CD4-positive, alpha-beta T cell (primary cell): ENCODE data around the gene PDE4B. TPM values are rescaled to one million over a fixed set of nuclear protein-coding genes. Genes with fewer than 3 reads are reported as not detected.

Experiments used
- ATAC-seq: fragments of 200-7000 bp; cut with Tn5 transposase; one replicate; pipeline ENCODE4 v1.10.0; 2022; ENCODE audit warnings: mild to moderate bottlenecking; ENCODE audit not compliant: poor library complexity
- CTCF ChIA-PET: fragments of 350-600 bp; sonication (Branson Sonifier 250); formaldehyde crosslinking; loops from one replicate; lab custom pipeline; 2021; ENCODE audit warnings: antibody characterized with exemption, inconsistent platforms; lab: Charles Lee
- POLR2A ChIA-PET: fragments of 350-600 bp; sonication (Branson Sonifier 250); formaldehyde crosslinking; loops from one replicate; lab custom pipeline; 2021; ENCODE audit warnings: antibody characterized with exemption, inconsistent platforms; lab: Charles Lee
- DNase-seq, 14 experiments: peaks; one replicate each; pipeline ENCODE4 v3.0.0-alpha.2; 2013 to 2020; ENCODE audit warnings: mixed read lengths in 2 of 14
- H3K27ac ChIP-seq, 2 donors: one replicate each; pipeline versions ENCODE4 v1.5.1 to v1.7.0; 2013; ENCODE audit warnings: low read length in 2 of 2, low read depth in 1 of 2, mild to moderate bottlenecking in 1 of 2
- H3K27me3 ChIP-seq, 2 experiments: 1 replicate in 1 of 2; 2 replicates in 1 of 2; pipeline versions ENCODE4 v1.6.1 to v1.7.0; 2013; ENCODE audit warnings: low read length in 2 of 2, control low read depth in 1 of 2, mild to moderate bottlenecking in 1 of 2, moderate library complexity in 1 of 2; ENCODE audit not compliant: insufficient read depth in 2 of 2, control insufficient read depth in 1 of 2
- H3K36me3 ChIP-seq: one replicate; pipeline ENCODE4 v1.6.1; 2013; ENCODE audit warnings: low read length, control low read depth; ENCODE audit not compliant: insufficient read depth
- H3K4me1 ChIP-seq: one replicate; pipeline ENCODE4 v1.6.1; 2013; ENCODE audit warnings: low read length, control low read depth; ENCODE audit not compliant: insufficient read depth
- H3K4me3 ChIP-seq: one replicate; pipeline ENCODE4 v1.5.1; 2013; ENCODE audit warnings: mild to moderate bottlenecking, low read length, moderate library complexity
- H3K9me3 ChIP-seq, 2 experiments: 1 replicate in 1 of 2; 2 replicates in 1 of 2; pipeline versions ENCODE4 v1.6.1 to v1.7.0; 2013; ENCODE audit warnings: low read length in 2 of 2, mild to moderate bottlenecking in 2 of 2, control low read depth in 1 of 2, moderate library complexity in 1 of 2; ENCODE audit not compliant: control insufficient read depth in 1 of 2, insufficient read depth in 1 of 2
- H3K27ac Mint-ChIP-seq: one replicate; pipeline ENCODE4 v1.8.0; 2020; ENCODE audit warnings: mixed read lengths
- H3K27me3 Mint-ChIP-seq: one replicate; pipeline ENCODE4 v1.8.0; 2021; ENCODE audit warnings: mixed read lengths
- H3K36me3 Mint-ChIP-seq: one replicate; pipeline ENCODE4 v1.8.0; 2021; ENCODE audit warnings: low read depth, mixed read lengths
- H3K4me1 Mint-ChIP-seq: one replicate; pipeline ENCODE4 v1.8.0; 2021; ENCODE audit warnings: low read depth, mixed read lengths
- H3K4me3 Mint-ChIP-seq: one replicate; pipeline ENCODE4 v1.8.0; 2020; ENCODE audit warnings: mild to moderate bottlenecking, mixed read lengths
- H3K9me3 Mint-ChIP-seq: one replicate; pipeline ENCODE4 v1.8.0; 2020; ENCODE audit warnings: mixed read lengths
- intact Hi-C, 2 experiments: fragments of 100-400 bp; cut with DNase I in 1 of 2; cut with micrococcal nuclease in 1 of 2; formaldehyde crosslinking; loops; one replicate each; pipeline versions ENCODE4 v1.15.1 to v1.9.0; 2023 to 2025; cut with DNase I, micrococcal nuclease
- total RNA-seq, 174 experiments: library from RNA in 2 of 174; stranded (reverse) in 2 of 174; gene quantifications; one replicate each; pipeline ENCODE4 v1.2.3 and lab custom pipeline; 2021 to 2026
- TF ChIP-seq, protein P1 (sequence below): fragments of 200-600 bp; IDR thresholded peaks from one replicate; pipeline ENCODE4 v1.8.0; 2022; ENCODE audit warnings: antibody characterized with exemption, mild to moderate bottlenecking

Gene PDE4B
- total RNA-seq, 2 experiments from 2014 or later: 155 to 159 TPM

DNA sequence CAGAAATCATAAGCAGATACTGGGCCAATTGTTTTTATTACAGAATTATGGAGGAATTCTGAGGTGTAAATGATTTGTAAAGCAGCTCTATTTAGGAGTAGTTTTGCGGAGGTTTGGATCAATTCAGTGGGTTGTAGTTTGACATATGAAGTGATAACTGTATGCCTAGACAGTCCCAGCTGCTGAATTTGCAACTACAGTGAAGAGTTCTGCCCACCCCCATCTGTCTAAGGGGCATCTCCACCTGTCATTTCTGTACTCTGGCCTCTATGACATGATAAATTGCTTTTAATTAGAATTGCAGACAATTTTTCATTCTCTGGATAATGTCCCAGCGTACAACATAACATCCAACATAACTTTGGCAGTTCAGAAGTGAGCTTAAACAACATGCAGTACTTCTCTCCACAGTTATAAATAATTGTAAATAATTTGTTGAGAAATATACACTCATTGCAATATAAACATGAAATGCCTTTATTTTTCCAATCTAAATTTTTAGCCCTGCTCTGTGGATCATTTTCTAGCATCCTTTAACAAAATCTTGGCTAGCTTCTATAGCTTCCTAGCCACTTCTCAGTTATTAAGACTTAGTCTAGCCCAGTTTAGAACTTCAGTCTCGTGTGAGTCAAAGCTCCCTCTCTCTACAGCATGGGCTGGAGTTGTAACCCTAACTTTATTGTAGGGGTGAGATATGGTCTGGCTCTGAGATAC lies 52.3 kb downstream of the PDE4B start:
- TF ChIP-seq, protein P1, sequence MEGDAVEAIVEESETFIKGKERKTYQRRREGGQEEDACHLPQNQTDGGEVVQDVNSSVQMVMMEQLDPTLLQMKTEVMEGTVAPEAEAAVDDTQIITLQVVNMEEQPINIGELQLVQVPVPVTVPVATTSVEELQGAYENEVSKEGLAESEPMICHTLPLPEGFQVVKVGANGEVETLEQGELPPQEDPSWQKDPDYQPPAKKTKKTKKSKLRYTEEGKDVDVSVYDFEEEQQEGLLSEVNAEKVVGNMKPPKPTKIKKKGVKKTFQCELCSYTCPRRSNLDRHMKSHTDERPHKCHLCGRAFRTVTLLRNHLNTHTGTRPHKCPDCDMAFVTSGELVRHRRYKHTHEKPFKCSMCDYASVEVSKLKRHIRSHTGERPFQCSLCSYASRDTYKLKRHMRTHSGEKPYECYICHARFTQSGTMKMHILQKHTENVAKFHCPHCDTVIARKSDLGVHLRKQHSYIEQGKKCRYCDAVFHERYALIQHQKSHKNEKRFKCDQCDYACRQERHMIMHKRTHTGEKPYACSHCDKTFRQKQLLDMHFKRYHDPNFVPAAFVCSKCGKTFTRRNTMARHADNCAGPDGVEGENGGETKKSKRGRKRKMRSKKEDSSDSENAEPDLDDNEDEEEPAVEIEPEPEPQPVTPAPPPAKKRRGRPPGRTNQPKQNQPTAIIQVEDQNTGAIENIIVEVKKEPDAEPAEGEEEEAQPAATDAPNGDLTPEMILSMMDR: no peak
- no peak for DNase-seq
- Histone ChIP-seq H3K27ac (no peak overlapping the region), H3K4me1 (no peaks in the 10 kb centered on the region), H3K9me3 (peaks cover 5 to 9% of the 10 kb centered on the region in 2 experiments), H3K27me3 (no peaks in the 10 kb centered on the region), H3K4me3 (no peak overlapping the region), H3K36me3 (no peaks in the 10 kb centered on the region)
- Mint-ChIP-seq H3K4me1 (no peaks in the 10 kb centered on the region), H3K27me3 (no peaks in the 10 kb centered on the region), H3K27ac (no peak overlapping the region), H3K4me3 (no peak overlapping the region), H3K36me3 (no peaks in the 10 kb centered on the region), H3K9me3 (peaks cover 3% of the 10 kb centered on the region)
- intact Hi-C loops: no loop called here
- ChIA-PET POLR2A (no interaction called here), CTCF (no interaction called here)
- no peak for ATAC-seq

DNA sequence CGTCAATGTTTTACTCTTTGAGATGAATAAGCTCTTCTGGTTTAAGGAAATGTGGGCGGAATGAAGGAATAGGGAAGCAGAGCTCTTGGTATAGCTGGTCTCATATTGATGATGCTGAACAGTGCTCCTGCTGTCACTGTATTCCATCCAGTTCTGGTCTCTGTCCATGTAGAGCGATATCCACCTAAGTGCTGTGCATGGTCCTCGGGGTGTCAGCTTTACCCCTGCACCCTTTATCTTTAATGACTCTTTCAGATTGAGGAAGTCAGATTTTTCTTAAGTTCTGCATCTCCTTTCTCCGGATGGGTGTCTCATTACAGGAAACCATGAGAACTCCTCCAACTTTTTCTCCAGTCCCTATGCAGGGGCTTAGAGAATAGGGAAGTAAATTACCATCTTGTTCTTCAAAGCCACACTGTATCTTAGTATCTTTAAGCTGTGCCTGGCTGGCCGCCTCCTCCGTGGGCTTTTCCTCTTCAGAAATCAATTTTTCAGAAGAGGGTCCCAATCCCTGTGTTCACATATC lies 52.9 kb downstream of the PDE4B start:
- intact Hi-C loops: no loop called here
- no peaks in the 10 kb centered on the region for H3K4me1 Mint-ChIP-seq
- H3K27ac Mint-ChIP-seq: no peak overlapping the region
- DNase-seq (no peak), ATAC-seq (no peak)
- H3K36me3 Mint-ChIP-seq: no peaks in the 10 kb centered on the region
- H3K9me3 Mint-ChIP-seq: peaks cover 3% of the 10 kb centered on the region
- H3K4me3 Mint-ChIP-seq: no peak overlapping the region
- H3K4me3 ChIP-seq: no peak overlapping the region
- no peaks in the 10 kb centered on the region for H3K27me3 ChIP-seq
- H3K27me3 Mint-ChIP-seq: no peaks in the 10 kb centered on the region
- TF ChIP-seq, protein P1: no peak
- no peaks in the 10 kb centered on the region for H3K36me3 ChIP-seq
- POLR2A ChIA-PET: no interaction called here
- H3K27ac ChIP-seq: no peak overlapping the region
- no peaks in the 10 kb centered on the region for H3K4me1 ChIP-seq
- CTCF ChIA-PET: no interaction called here
- peaks cover 8 to 9% of the 10 kb centered on the region in 2 experiments for H3K9me3 ChIP-seq

DNA sequence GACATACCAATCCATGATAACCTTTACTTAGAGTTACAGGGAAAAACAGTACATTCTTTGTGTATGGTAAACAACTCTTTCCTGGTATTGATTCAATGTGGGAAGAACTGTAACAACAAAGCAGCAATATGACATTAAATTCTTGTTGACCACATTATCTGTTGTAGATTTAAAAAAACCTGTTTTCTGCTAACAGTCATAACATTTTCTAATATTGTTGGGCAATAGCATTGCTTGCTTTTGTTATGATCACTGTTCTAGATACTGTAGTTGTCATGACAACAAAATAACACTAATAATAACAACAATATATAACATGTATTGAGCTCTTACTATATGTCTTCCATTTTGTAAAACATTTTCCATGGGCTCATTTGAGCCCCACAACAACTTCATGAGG lies 54.2 kb downstream of the PDE4B start:
- Histone ChIP-seq H3K4me1 (no peaks in the 10 kb centered on the region), H3K27ac (no peak overlapping the region), H3K9me3 (peaks cover 8 to 9% of the 10 kb centered on the region in 2 experiments), H3K36me3 (no peaks in the 10 kb centered on the region), H3K4me3 (no peak overlapping the region), H3K27me3 (no peaks in the 10 kb centered on the region)
- H3K36me3 Mint-ChIP-seq: no peaks in the 10 kb centered on the region
- no peak overlapping the region for H3K4me3 Mint-ChIP-seq
- TF ChIP-seq, protein P1: no peak
- DNase-seq: no peak
- no peaks in the 10 kb centered on the region for H3K27me3 Mint-ChIP-seq
- peaks cover 3% of the 10 kb centered on the region for H3K9me3 Mint-ChIP-seq
- CTCF ChIA-PET: no interaction called here
- intact Hi-C loops: no loop called here
- H3K4me1 Mint-ChIP-seq: no peaks in the 10 kb centered on the region
- POLR2A ChIA-PET: no interaction called here
- no peak for ATAC-seq
- no peak overlapping the region for H3K27ac Mint-ChIP-seq
